HG02623 (cell line): ENCODE data around the gene PTP4A2.
A peak's percentile ranks its signal among the peaks of the same experiment; 100 is the strongest.

Source experiments
- ATAC-seq: cut with Tn5 transposase; IDR thresholded peaks from one replicate; pipeline ENCODE4 v1.9.1; 2021; ENCODE audit warnings: moderate library complexity; ENCODE audit not compliant: unreplicated experiment

The PTP4A2 gene

GRCh38 chr1:31938184-31938975, at the start of gene PTP4A2:
Gene PTP4A2, minus strand, starts transcription at chr1:31938368. Its CDS starts 19,303 bp downstream, at chr1:31919065.
- peak; percentile 72 for ATAC-seq

- ATAC-seq: no peak
Observed at GRCh38 chr1:31987135-31987619, 49.0 kb upstream of the PTP4A2 start.

GRCh38 chr1:31985430-31985829, 47.3 kb upstream of the PTP4A2 start:
- ATAC-seq: no peak

- ATAC-seq: no peak
Observed at GRCh38 chr1:31984419-31985347, 46.5 kb upstream of the PTP4A2 start.

- no peak for ATAC-seq
Observed at GRCh38 chr1:31981972-31982371, 43.8 kb upstream of the PTP4A2 start.

GRCh38 chr1:31981456-31981839, 43.3 kb upstream of the PTP4A2 start:
- ATAC-seq: no peak

- ATAC-seq: no peak
Observed at GRCh38 chr1:31980835-31981455, 42.8 kb upstream of the PTP4A2 start.

- no peak for ATAC-seq
Observed at GRCh38 chr1:31978843-31979400, 40.8 kb upstream of the PTP4A2 start.

- ATAC-seq: no peak
Observed at GRCh38 chr1:31977385-31978131, 39.4 kb upstream of the PTP4A2 start.

GRCh38 chr1:31976401-31976800, 38.2 kb upstream of the PTP4A2 start:
- ATAC-seq: no peak

GRCh38 chr1:31970873-31971272, 32.7 kb upstream of the PTP4A2 start:
- ATAC-seq: no peak

- no peak for ATAC-seq
Observed at GRCh38 chr1:31961536-31961935, 23.4 kb upstream of the PTP4A2 start.

- no peak for ATAC-seq
Observed at GRCh38 chr1:31959521-31960340, 21.6 kb upstream of the PTP4A2 start.

- ATAC-seq: no peak
Observed at GRCh38 chr1:31957701-31958674, 19.8 kb upstream of the PTP4A2 start.

GRCh38 chr1:31955917-31956736, 18.0 kb upstream of the PTP4A2 start:
- ATAC-seq: no peak

GRCh38 chr1:31954607-31955283, 16.6 kb upstream of the PTP4A2 start:
- no peak for ATAC-seq

- ATAC-seq: no peak
Observed at GRCh38 chr1:31952825-31953220, 14.7 kb upstream of the PTP4A2 start.
